NCI-H345 treated with DMSO at 0.1 percent for 48 hours (cell line): ENCODE results near the gene RIMS3.

Experiments used
- DNase-seq: peaks from one replicate; lab custom pipeline; 2025; ENCODE audit not compliant: unreplicated experiment; lab: John Stamatoyannopoulos, UW

The RIMS3 gene

DNA sequence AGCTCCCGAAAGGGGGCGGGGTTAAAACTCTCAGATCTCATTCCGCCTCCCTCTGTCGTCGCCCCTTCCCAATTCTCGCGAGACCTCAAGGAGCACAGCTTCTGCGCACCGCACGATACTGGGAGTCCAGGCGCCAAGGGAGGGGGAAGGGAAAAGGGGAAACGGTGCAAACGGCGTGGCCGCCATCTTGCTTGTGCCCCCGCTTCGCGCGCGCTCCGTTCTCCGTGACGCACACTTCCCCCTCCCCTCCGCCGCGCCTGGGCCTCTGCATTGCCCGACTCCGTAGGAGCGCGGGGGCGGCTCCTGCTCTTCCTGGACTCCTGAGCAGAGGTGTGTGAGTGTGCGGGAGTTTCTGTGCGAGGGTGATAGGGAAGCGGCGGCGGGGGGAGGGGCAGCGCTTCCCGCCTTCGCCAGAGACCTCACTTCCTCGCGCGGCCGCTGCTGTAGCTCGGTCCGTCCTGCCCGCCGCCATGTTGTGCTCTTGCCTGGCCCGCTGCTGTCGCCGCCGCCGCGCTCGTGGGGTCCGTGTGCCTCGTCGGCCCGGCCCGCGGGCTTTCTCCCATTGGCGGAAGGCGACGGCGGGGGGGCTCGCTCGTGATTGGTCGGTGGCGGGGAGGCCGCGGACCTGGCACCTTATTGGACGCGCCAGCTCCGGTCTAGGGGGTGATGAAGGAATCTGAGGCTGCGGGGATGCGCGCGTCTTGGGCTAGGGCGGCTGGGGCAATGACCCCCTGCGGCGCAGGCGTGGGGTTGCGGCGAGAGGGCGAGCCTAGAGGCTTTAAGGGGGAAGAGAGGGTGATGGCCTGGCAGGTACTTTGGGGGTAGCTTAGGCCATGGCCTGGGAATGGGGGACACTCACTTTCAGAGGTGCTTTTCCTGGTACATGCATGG is 26.3 kb upstream of the RIMS3 start, which contains the start of gene NFYC:
Gene NFYC (plus strand): TSS at position 167 of the 891 bp plus-strand sequence. CDS start 47,140 bp downstream, outside the sequence.
- DNase-seq, result peak; percentile 96

DNA sequence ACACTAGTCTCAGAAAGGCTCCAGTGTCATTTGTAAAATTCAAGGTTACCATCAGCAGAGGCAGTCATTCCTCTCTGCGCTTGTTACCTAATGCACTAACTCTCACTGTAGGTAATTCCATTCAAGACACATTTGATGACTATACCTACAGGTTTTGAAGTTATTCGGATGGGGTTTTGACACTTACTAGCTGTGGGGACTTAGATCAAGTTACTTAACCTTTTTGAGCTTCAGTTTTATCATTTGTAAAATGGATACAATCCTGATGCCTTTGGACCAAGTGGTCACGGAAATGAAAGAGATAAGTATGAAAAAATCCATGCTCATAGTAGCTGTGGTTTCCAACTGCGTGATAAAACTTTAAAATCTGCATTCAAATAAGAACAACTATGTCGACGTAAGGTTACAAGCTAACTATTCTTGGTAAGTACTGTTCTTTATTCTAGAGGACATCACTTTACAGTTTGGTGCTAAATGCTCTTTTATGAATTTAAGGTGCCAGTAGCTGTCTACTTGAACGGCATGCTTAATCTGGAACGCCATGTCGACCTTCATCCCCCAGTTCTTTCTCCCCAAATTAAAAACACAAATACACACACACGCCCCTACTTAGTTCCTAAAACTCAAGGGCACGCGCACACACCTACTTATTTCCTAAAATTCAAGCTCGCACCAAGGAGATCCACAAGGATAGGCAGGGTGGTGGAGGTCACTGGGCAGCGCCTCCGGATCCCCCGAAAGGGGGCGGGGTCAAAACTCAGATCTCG is 25.5 kb upstream of the RIMS3 start:
- DNase-seq, result no peak

DNA sequence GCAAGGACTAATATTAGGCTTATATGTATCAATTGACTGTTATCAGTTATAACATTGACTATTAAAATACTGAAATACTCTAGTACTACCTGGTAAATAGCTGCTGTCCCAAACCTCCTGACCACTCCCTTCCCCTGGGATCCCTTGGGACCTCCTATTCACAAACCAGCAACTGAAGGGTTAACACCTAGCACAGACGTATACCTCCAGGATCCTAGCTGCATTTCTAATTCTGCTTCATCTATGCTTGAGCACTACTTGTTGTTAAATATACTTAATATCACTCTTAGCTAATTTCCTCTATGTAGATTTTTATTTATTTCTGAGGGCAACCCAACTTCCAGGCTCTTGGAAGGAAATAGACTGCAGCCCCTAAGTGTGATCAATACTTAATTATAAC is 24.3 kb upstream of the RIMS3 start:
- DNase-seq, result no peak

DNA sequence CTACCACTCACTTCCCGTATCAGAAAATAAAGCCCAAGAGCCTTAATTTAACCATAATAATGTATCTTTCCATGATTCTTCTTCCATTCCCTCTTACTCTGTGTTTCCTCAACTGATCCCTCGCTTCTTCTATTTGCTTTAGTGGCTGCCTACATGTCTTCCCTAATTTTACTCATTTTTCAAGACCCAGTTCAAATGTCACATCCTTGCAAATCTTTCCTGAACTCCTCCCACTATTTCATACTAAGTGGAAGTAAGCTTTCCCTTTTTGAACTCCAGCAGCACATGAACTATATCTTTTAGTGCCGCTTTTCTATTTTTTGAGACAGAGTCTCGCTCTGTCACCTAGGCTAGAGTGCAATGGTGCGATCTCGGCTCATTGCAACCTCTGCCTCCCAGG is 22.2 kb upstream of the RIMS3 start:
- no peak for DNase-seq

- no peak for DNase-seq
Observed at GRCh38 chr1:40687059-40687458, 21.6 kb upstream of the RIMS3 start.

- no peak for DNase-seq
Observed at GRCh38 chr1:40684669-40685068, 19.2 kb upstream of the RIMS3 start.

DNA sequence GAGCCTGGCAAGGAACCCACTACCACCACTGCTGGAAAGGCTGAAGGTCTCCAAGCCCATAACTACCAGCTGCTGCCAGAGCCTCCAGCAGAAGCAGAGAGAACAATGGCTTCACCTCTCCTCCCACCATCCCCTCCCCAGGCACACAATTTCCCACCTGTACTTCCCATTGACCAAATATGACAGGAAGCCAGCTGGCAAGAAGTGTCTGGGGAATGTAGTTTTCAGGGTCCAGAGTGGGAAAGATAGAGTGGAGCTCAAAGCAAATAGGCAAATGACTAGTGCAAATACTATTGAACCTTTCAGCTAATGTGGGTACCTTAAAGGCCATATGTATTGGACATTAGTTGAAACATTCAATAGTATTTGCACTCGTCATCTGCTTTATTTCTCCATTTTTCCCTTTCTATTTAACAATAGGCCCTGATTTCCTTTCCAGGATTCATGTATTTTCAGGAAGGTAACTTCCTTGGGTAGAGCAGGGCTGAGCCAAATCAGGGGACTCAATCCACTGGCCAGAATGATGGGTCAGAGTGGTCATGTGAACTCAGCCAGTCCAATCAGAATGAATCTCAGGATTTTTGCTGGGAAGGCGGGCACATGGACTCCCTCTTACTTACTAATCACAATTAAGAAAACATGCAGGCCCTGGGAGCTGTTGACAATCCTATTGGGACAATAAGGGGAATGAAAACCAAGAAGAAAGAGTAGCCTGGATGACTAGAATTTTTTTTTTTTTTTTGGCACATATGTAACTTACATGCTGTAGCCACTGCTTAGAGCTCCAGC is 13.9 kb upstream of the RIMS3 start:
- DNase-seq, result no peak

DNA sequence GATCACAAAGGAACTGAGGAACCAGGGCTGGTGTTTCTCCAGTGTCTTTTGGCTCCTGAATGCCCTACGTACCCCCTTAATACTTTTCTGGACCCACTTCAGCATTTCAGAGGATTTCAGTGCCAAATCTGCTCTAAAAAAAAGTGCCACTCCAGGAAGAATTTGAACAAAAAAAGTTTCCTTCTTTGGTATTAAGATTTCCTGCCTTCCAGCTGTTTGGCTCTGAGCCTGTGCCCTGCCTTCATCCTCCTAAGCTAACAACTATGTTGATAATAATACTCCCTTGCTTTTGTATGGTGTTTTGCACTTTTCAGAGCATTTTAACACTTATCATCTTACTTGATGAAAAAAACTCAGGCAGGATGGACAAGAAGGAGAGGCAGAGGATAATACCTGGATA is 11.0 kb upstream of the RIMS3 start:
- no peak for DNase-seq

GRCh38 chr1:40673452-40673851 is 8.0 kb upstream of the RIMS3 start:
- no peak for DNase-seq

DNA sequence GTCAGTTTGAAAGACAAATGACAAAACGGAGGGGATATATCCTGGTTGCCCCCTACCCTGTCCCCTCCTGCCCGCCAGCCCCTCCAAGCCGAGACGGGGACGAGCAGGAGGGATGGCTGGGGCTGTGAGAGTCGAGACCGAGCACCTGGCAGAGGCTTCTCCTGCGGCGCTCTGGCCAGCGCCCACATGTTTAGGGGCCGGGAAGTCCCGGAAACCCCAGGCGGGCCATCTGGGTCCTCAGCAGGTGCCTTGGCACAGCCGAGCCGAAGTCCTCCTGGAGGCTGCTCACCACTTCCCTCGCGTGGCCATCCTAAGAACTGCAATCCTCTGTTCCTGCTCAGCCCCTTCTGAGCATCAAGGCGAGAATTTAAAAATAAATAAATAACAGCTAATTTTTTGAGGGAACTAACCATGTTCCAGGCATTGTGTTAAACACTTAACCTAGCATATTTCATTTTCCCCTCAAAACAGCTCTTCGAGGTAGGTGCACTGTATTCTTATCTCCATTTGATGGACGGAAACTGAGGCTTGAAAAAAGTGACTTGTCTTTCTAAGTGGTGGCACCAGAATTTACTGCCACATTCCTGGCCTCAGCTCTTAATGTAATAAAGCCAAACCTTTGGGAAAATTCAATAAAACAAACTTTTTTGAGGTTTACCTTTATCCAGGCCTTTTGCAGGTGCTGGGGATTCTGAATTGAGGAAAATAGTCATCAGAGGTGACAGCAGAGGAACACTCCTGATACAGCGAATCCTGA is 3.5 kb upstream of the RIMS3 start:
- DNase-seq, result peak; percentile 59

GRCh38 chr1:40664791-40665190 is 691 bp downstream of the RIMS3 start:
- no peak for DNase-seq

DNA sequence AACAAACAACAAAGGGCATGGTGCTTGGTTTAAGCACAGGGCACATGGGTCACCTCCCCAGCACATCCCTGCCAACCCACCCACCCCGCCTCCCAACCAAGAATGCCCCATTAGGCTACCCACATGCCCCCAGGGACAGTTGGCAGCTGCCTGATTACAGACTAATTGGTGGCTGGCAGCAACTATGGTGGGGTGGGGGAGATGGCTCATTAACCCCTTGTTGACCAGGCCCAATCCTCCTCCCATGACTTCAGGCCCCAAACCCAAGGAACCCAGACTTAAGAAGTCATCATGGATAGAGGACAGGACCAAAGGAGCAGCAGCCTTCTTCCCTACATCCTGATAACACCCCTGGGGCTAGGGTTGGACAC is 1.3 kb downstream of the RIMS3 start:
- DNase-seq, result no peak

GRCh38 chr1:40663324-40664166 is 1.9 kb downstream of the RIMS3 start:
- DNase-seq, result peak; percentile 18

- DNase-seq, result no peak
Observed at GRCh38 chr1:40662864-40663263, 2.6 kb downstream of the RIMS3 start.

DNA sequence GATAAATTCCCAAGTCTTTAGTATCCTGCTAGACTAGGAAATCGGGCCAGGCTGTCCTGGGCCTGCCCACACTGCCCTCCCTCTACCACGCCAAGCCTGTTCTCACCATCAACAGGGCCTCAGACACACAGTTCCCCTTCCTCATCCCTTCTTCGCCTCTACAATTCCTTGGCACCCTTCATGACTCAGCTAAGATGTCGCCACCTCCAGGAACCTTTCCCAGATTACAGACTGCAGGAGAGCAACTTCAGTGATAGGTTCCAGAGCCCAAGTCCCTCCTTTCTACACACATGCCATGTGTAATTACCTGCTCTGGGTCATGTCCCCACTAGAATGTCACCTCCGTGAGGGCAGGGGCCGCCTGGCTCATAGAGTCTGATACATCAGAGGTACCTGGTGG is 3.3 kb downstream of the RIMS3 start:
- no peak for DNase-seq

DNA sequence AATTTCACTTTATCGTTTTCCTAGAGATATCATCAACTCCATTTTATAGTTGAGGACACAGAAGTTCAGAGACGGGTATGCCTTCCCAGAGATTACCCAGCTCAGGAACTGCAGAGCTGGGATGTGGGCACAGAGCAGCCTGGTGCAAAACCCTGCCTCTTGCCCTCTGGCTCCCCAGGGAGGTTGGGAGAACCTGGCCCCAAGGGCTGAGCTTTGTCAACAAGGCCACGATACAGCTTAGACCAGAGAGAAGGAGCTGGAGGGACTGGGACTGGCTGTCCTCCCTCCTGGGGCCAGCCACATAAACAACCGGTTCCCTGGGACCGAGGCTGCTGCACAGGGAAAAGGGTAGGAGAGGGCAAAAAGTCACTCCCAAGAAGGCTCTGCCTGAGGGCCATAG is 3.8 kb downstream of the RIMS3 start:
- DNase-seq, result no peak

DNA sequence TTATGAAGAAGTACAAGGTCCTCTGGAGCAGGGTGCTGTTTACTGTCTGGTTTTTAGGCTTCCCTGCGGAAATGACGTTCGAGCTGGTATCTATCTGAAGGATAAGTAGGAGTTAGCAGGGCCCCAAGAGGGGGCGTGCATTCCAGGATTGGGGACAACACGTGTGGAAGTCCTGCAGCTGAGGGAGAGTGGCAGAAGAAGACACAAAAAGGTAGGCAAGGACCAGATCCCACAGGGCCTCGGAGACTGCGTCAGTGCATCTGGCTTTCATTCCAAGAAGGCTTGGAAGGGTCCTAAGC is 5.9 kb downstream of the RIMS3 start:
- no peak for DNase-seq

GRCh38 chr1:40658751-40659648 is 6.5 kb downstream of the RIMS3 start:
- DNase-seq, result no peak

- DNase-seq, result no peak
Observed at GRCh38 chr1:40657046-40657445, 8.4 kb downstream of the RIMS3 start.
